ENCODE results near the gene RAB40B. TPM values are rescaled to one million over a fixed set of nuclear protein-coding genes. Genes with fewer than 3 reads are reported as not detected.

The RAB40B gene
- total RNA-seq, 2 experiments from 2014 or later: 21.4 to 22.1 TPM

GRCh38 chr17:82658796-82659452 lies 39.6 kb downstream of the RAB40B start:
- peaks cover 4% of the 10 kb centered on the region for H3K4me1 ChIP-seq (ENCODE audit: insufficient read depth, low read length, poor library complexity, severe bottlenecking)
- no peaks in the 10 kb centered on the region for H3K9me2 ChIP-seq (ENCODE audit: insufficient read depth, low read length)
- intact Hi-C loops (cut with micrococcal nuclease; ENCODE audit: unreplicated experiment): no loop called here
- no peak overlapping the region for H3K4me3 ChIP-seq (ENCODE audit: low read depth, low read length, poor library complexity, severe bottlenecking)
- no peaks in the 10 kb centered on the region for H4K20me1 ChIP-seq (ENCODE audit: insufficient read depth, low read length)
- no peak overlapping the region for H3K27ac ChIP-seq (ENCODE audit: low read depth, low read length, poor library complexity, severe bottlenecking)
- no peak overlapping the region for H3K4me2 ChIP-seq (ENCODE audit: low read length)
- no peaks in the 10 kb centered on the region for H3K79me2 ChIP-seq (ENCODE audit: insufficient read depth, low read depth, low read length)
- DNase-seq (ENCODE audit: low spot score): no peak
- ChIA-PET CTCF (ENCODE audit: unreplicated experiment) (no interaction called here), POLR2A (no interaction called here)
- no peaks in the 10 kb centered on the region for H3K36me3 ChIP-seq (ENCODE audit: insufficient read depth, low read length)
- TF ChIP-seq CTCF (conservative IDR thresholded peaks at IDR 0.05; ENCODE audit: low read length): no peak
- TF ChIP-seq EZH2phosphoT487 (IDR thresholded peaks at IDR 0.05; ENCODE audit: borderline replicate concordance, low read depth, low read length): no peak
- BruUV-seq (replicated peaks): no TSS peak
- H3K9me3 ChIP-seq (ENCODE audit: low read length): no peaks in the 10 kb centered on the region
- H2AFZ ChIP-seq (ENCODE audit: low read length): no peak overlapping the region

- H3K79me2 ChIP-seq (ENCODE audit: insufficient read depth, low read depth, low read length): no peaks in the 10 kb centered on the region
- H3K36me3 ChIP-seq (ENCODE audit: insufficient read depth, low read length): no peaks in the 10 kb centered on the region
- no peak overlapping the region for H2AFZ ChIP-seq (ENCODE audit: low read length)
- H3K27ac ChIP-seq (ENCODE audit: low read depth, low read length, poor library complexity, severe bottlenecking): no peak overlapping the region
- no peaks in the 10 kb centered on the region for H3K9me2 ChIP-seq (ENCODE audit: insufficient read depth, low read length)
- no peak overlapping the region for H3K4me3 ChIP-seq (ENCODE audit: low read depth, low read length, poor library complexity, severe bottlenecking)
- no peak overlapping the region for H3K4me2 ChIP-seq (ENCODE audit: low read length)
- no peaks in the 10 kb centered on the region for H3K9me3 ChIP-seq (ENCODE audit: low read length)
- DNase-seq (ENCODE audit: low spot score): no peak
- H3K4me1 ChIP-seq (ENCODE audit: insufficient read depth, low read length, poor library complexity, severe bottlenecking): peaks cover 4% of the 10 kb centered on the region
- TF ChIP-seq EZH2phosphoT487 (IDR thresholded peaks at IDR 0.05; ENCODE audit: borderline replicate concordance, low read depth, low read length): no peak
- no peak for TF ChIP-seq CTCF (conservative IDR thresholded peaks at IDR 0.05; ENCODE audit: low read length)
- no TSS peak for BruUV-seq (replicated peaks)
- ChIA-PET CTCF (ENCODE audit: unreplicated experiment) (no interaction called here), POLR2A (no interaction called here)
- no peaks in the 10 kb centered on the region for H4K20me1 ChIP-seq (ENCODE audit: insufficient read depth, low read length)
- intact Hi-C loops (cut with micrococcal nuclease; ENCODE audit: unreplicated experiment): no loop called here
These were observed 40.2 kb downstream of the RAB40B start for GRCh38 chr17:82658331-82658730.

GRCh38 chr17:82657926-82658325 lies 40.6 kb downstream of the RAB40B start:
- ChIA-PET CTCF (ENCODE audit: unreplicated experiment) (no interaction called here), POLR2A (no interaction called here)
- H3K4me3 ChIP-seq (ENCODE audit: low read depth, low read length, poor library complexity, severe bottlenecking): no peak overlapping the region
- TF ChIP-seq CTCF (conservative IDR thresholded peaks at IDR 0.05; ENCODE audit: low read length) (no peak), EZH2phosphoT487 (IDR thresholded peaks at IDR 0.05; ENCODE audit: borderline replicate concordance, low read depth, low read length) (no peak)
- H3K79me2 ChIP-seq (ENCODE audit: insufficient read depth, low read depth, low read length): no peaks in the 10 kb centered on the region
- H2AFZ ChIP-seq (ENCODE audit: low read length): no peak overlapping the region
- no TSS peak for BruUV-seq (replicated peaks)
- no peaks in the 10 kb centered on the region for H3K9me2 ChIP-seq (ENCODE audit: insufficient read depth, low read length)
- H4K20me1 ChIP-seq (ENCODE audit: insufficient read depth, low read length): no peaks in the 10 kb centered on the region
- no peak overlapping the region for H3K4me2 ChIP-seq (ENCODE audit: low read length)
- peaks cover 4% of the 10 kb centered on the region for H3K4me1 ChIP-seq (ENCODE audit: insufficient read depth, low read length, poor library complexity, severe bottlenecking)
- intact Hi-C loops (cut with micrococcal nuclease; ENCODE audit: unreplicated experiment): no loop called here
- H3K9me3 ChIP-seq (ENCODE audit: low read length): no peaks in the 10 kb centered on the region
- no peak overlapping the region for H3K27ac ChIP-seq (ENCODE audit: low read depth, low read length, poor library complexity, severe bottlenecking)
- DNase-seq (ENCODE audit: low spot score): no peak
- no peaks in the 10 kb centered on the region for H3K36me3 ChIP-seq (ENCODE audit: insufficient read depth, low read length)

Measured in OCI-LY7 (cell line).